HCT116 (cell line): Measurements from ENCODE around the gene BPIFA1. TPM values are rescaled to one million over a fixed set of nuclear protein-coding genes. Genes with fewer than 3 reads are reported as not detected.

Experiments
- ATAC-seq: fragments of 200-7000 bp; cut with Tn5 transposase; 2 replicates; pipeline ENCODE4 v1.9.1; 2020; ENCODE audit warnings: mild to moderate bottlenecking, moderate library complexity
- BruUV-seq: library from RNA; stranded (reverse); fragments of 400-500 nt; replicated peaks from 2 replicates; lab custom pipeline; 2021; lab: Mats Ljungman, UMichigan
- CTCF ChIA-PET: fragments of 300-600 bp; sonication (Branson Sonifier 250); formaldehyde crosslinking; loops from one replicate; lab custom pipeline; 2021; ENCODE audit warnings: antibody characterized with exemption; lab: Charles Lee
- POLR2A ChIA-PET: fragments of 300-600, 350-600 bp; sonication (Branson Sonifier 250); formaldehyde crosslinking; loops from one replicate; lab custom pipeline; 2021; ENCODE audit warnings: antibody characterized with exemption; lab: Charles Lee
- RAD21 ChIA-PET, 2 experiments: fragments of 300-600 bp; sonication (Branson Sonifier 250); formaldehyde crosslinking; loops; one replicate each; lab custom pipeline; 2023; ENCODE audit warnings: low total read pairs in 2 of 2; ENCODE audit not compliant: uncharacterized antibody in 2 of 2, unreplicated experiment in 2 of 2, low non-redundant PET in 1 of 2; lab: Charles Lee
- DNase-seq: peaks from one replicate; pipeline ENCODE4 v3.0.0-alpha.2; 2010; ENCODE audit warnings: low read depth, low spot score
- H2AFZ ChIP-seq: fragments of 200-600 bp; shearing (Covaris generic), sonication (generic); 2 replicates; pipeline ENCODE4 v1.6.1; 2017; ENCODE audit warnings: low read depth, mixed run types, mixed read lengths, antibody characterized with exemption, low read length; ENCODE audit not compliant: poor library complexity, severe bottlenecking
- H3K27ac ChIP-seq: 2 replicates; pipeline ENCODE4 v1.5.1; 2012; ENCODE audit warnings: low read depth, low read length
- H3K27me3 ChIP-seq: fragments of 200-600 bp; sonication (generic); 2 replicates; pipeline ENCODE4 v1.6.1; 2016; ENCODE audit warnings: mixed run types, low read length, mixed read lengths; ENCODE audit not compliant: insufficient read depth
- H3K36me3 ChIP-seq, 2 experiments: fragments of 200-500 bp in 1 of 2; fragments of 200-600 bp in 1 of 2; sonication (Bioruptor generic) in 1 of 2; sonication (generic) in 1 of 2; 2 replicates each; pipeline versions ENCODE4 v1.5.1 to v1.6.1; 2014 to 2016; ENCODE audit warnings: low read length in 2 of 2, inconsistent platforms in 1 of 2, mixed read lengths in 1 of 2, mixed run types in 1 of 2; ENCODE audit not compliant: insufficient read depth in 2 of 2, control insufficient read depth in 1 of 2
- H3K4me1 ChIP-seq, 2 experiments: fragments of 200-600 bp in 1 of 2; sonication (generic) in 1 of 2; 2 replicates each; pipeline versions ENCODE4 v1.5.1 to v1.6.1; 2012 to 2017; ENCODE audit warnings: low read length in 2 of 2, inconsistent platforms in 1 of 2, mild to moderate bottlenecking in 1 of 2, mixed read lengths in 1 of 2, mixed run types in 1 of 2, moderate library complexity in 1 of 2; ENCODE audit not compliant: insufficient read depth in 2 of 2, control insufficient read depth in 1 of 2
- H3K4me2 ChIP-seq: fragments of 200-600 bp; sonication (generic); 2 replicates; pipeline ENCODE4 v1.6.1; 2017; ENCODE audit warnings: mixed run types, low read length, mixed read lengths
- H3K4me3 ChIP-seq, 2 experiments: fragments of 200-600 bp in 1 of 2; sonication (generic) in 1 of 2; replicated peaks in 1 of 2; 2 replicates each; pipeline ENCODE4 v1.5.1; 2011 to 2016; ENCODE audit warnings: low read length in 2 of 2, control low read depth in 1 of 2, low read depth in 1 of 2, mild to moderate bottlenecking in 1 of 2, mixed read lengths in 1 of 2, mixed run types in 1 of 2
- H3K79me2 ChIP-seq: fragments of 200-600 bp; sonication (generic); 2 replicates; pipeline ENCODE4 v1.6.1; 2017; ENCODE audit warnings: mild to moderate bottlenecking, mixed run types, low read length, moderate library complexity, mixed read lengths; ENCODE audit not compliant: insufficient read depth
- H3K9ac ChIP-seq: fragments of 200-600 bp; sonication (generic); 2 replicates; pipeline ENCODE4 v1.6.1; 2016; ENCODE audit warnings: low read length, mixed read lengths
- H3K9me2 ChIP-seq: fragments of 200-600 bp; sonication (generic), shearing (Covaris generic); 2 replicates; pipeline ENCODE4 v1.6.1; 2017; ENCODE audit warnings: mixed run types, mild to moderate bottlenecking, moderate library complexity; ENCODE audit not compliant: insufficient read depth
- H3K9me3 ChIP-seq, 2 experiments: fragments of 200-500 bp in 1 of 2; fragments of 200-600 bp in 1 of 2; sonication (Bioruptor generic) in 1 of 2; sonication (generic) in 1 of 2; 2 replicates each; pipeline ENCODE4 v1.6.1; 2014 to 2017; ENCODE audit warnings: low read length in 2 of 2, mixed read lengths in 2 of 2, inconsistent platforms in 1 of 2, low read depth in 1 of 2, mild to moderate bottlenecking in 1 of 2, mixed run types in 1 of 2, moderate library complexity in 1 of 2; ENCODE audit not compliant: control insufficient read depth in 1 of 2, insufficient read depth in 1 of 2
- H4K20me1 ChIP-seq: fragments of 200-600 bp; sonication (generic), shearing (Covaris generic); 2 replicates; pipeline ENCODE4 v1.6.1; 2017; ENCODE audit warnings: mixed run types, mild to moderate bottlenecking, moderate library complexity; ENCODE audit not compliant: insufficient read depth
- CBX3 ChIP-seq: IDR thresholded peaks from 2 replicates; pipeline ENCODE4 v1.6.1; 2012; ENCODE audit warnings: low read depth
- ELF1 ChIP-seq: IDR thresholded peaks from 2 replicates; pipeline ENCODE4 v1.6.1; 2012; ENCODE audit warnings: low read depth, borderline replicate concordance
- EZH2 ChIP-seq: fragments of 200-600 bp; sonication (generic); IDR thresholded peaks from 2 replicates; pipeline ENCODE4 v1.6.1; 2017; ENCODE audit warnings: antibody characterized with exemption, mixed run types
- EZH2phosphoT487 ChIP-seq: fragments of 200-600 bp; IDR thresholded peaks from 2 replicates; pipeline ENCODE4 v1.6.1; 2018; ENCODE audit warnings: antibody characterized with exemption, borderline replicate concordance
- FOSL1 ChIP-seq: IDR thresholded peaks from 2 replicates; pipeline ENCODE4 v1.6.1; 2012; ENCODE audit warnings: low read depth
- POLR2A ChIP-seq: IDR thresholded peaks from 2 replicates; pipeline ENCODE4 v1.7.0; 2011; ENCODE audit warnings: borderline replicate concordance; ENCODE audit not compliant: insufficient read depth, insufficient read length; ENCODE audit errors: extremely low read depth
- POLR2AphosphoS5 ChIP-seq: IDR thresholded peaks from 2 replicates; pipeline ENCODE4 v1.6.1; 2011; ENCODE audit warnings: mild to moderate bottlenecking, low read depth, low read length, moderate library complexity
- RAD21 ChIP-seq: IDR thresholded peaks from 2 replicates; pipeline ENCODE4 v1.6.1; 2012; ENCODE audit warnings: low read depth, mild to moderate bottlenecking
- SIN3A ChIP-seq: IDR thresholded peaks from 2 replicates; pipeline ENCODE4 v1.6.1; 2012; ENCODE audit warnings: low read depth
- SRF ChIP-seq: IDR thresholded peaks from 2 replicates; pipeline ENCODE4 v1.6.1; 2012; ENCODE audit warnings: low read depth
- TCF7L2 ChIP-seq: IDR thresholded peaks from 2 replicates; pipeline ENCODE4 v1.7.0; 2011; ENCODE audit warnings: borderline replicate concordance, inconsistent platforms; ENCODE audit not compliant: insufficient read depth, insufficient read length; ENCODE audit errors: extremely low read depth
- YY1 ChIP-seq: IDR thresholded peaks from 2 replicates; pipeline ENCODE4 v1.6.1; 2011; ENCODE audit warnings: low read length, low read depth, moderate library complexity, mild to moderate bottlenecking; ENCODE audit not compliant: insufficient replicate concordance; ENCODE audit errors: extremely low read depth
- intact Hi-C: fragments of 100-400 bp; cut with micrococcal nuclease; formaldehyde crosslinking; loops from 2 replicates; pipeline ENCODE4 v1.10.0; 2022
- total RNA-seq: library from RNA; stranded (reverse); gene quantifications from one replicate; pipeline ENCODE4 v1.2.1, GENCODE V29; 2021; ENCODE audit not compliant: unreplicated experiment
- TF ChIP-seq, protein P1 (sequence below), 3 experiments: fragments of 200-600 bp in 1 of 3; sonication (generic) in 1 of 3; IDR thresholded peaks in 2 of 3; conservative IDR thresholded peaks in 1 of 3; 2 replicates each; pipeline ENCODE4 v1.5.1; 2012 to 2017; ENCODE audit warnings: low read depth in 2 of 3, low read length in 2 of 3, antibody characterized with exemption in 1 of 3, borderline replicate concordance in 1 of 3, control low read depth in 1 of 3, mild to moderate bottlenecking in 1 of 3, mixed read lengths in 1 of 3, mixed run types in 1 of 3, moderate library complexity in 1 of 3; ENCODE audit not compliant: insufficient read depth in 1 of 3
- TF ChIP-seq, protein P2 (sequence below): IDR thresholded peaks from 2 replicates; pipeline ENCODE4 v1.6.1; 2012
- TF ChIP-seq, protein P3 (sequence below): IDR thresholded peaks from 2 replicates; pipeline ENCODE4 v1.6.1; 2011; ENCODE audit warnings: mild to moderate bottlenecking, low read length, moderate library complexity; ENCODE audit not compliant: insufficient replicate concordance; ENCODE audit errors: extremely low read depth

Gene BPIFA1
- total RNA-seq, 1 experiment from 2014 or later = not detected

DNA sequence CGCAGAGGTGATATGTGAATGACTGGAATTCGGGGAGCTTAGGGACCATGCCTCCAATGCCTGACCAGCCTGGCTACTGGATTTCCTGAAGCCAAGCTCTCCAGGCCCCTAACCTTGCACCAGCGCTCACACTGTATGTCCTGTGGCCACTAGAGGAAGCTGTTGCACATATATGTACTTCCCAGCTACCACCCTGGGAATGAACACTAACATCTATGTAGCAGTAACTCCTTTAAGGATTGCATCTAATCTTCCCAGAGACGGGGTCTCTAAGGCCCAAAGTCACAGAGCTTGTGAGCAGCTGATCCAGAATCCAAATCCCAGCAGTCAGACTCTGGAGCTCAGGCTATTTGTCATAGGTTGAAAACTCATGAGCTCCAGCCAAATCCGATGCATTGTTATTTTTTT lies 26.9 kb downstream of the BPIFA1 start:
- no peaks in the 10 kb centered on the region for H3K9me3 ChIP-seq
- POLR2A ChIA-PET = no interaction called here
- no TSS peak for BruUV-seq
- no peaks in the 10 kb centered on the region for H3K36me3 ChIP-seq
- ATAC-seq (peak; percentile 99), DNase-seq (peak; percentile 62)
- no peaks in the 10 kb centered on the region for H4K20me1 ChIP-seq
- RAD21 ChIA-PET = interaction anchor here (0.6 to 1.3 kb wide), 3 partner anchors 30 to 39 kb away, joined by 3 to 6 read pairs (median 4); no protein-coding TSS in a partner anchor
- intact Hi-C loops = loop anchor here (2.0 kb wide), 1 partner anchor 36 kb away; no protein-coding TSS in a partner anchor
- no peaks in the 10 kb centered on the region for H3K79me2 ChIP-seq
- H3K27me3 ChIP-seq = 0 out of 2 replicates have a peak, but pooled peaks cover 4% of the 10 kb centered on the region
- no peaks in the 10 kb centered on the region for H3K4me1 ChIP-seq
- TF ChIP-seq RAD21 (peak; percentile 72), ELF1 (no peak)
- TF ChIP-seq, protein P1, sequence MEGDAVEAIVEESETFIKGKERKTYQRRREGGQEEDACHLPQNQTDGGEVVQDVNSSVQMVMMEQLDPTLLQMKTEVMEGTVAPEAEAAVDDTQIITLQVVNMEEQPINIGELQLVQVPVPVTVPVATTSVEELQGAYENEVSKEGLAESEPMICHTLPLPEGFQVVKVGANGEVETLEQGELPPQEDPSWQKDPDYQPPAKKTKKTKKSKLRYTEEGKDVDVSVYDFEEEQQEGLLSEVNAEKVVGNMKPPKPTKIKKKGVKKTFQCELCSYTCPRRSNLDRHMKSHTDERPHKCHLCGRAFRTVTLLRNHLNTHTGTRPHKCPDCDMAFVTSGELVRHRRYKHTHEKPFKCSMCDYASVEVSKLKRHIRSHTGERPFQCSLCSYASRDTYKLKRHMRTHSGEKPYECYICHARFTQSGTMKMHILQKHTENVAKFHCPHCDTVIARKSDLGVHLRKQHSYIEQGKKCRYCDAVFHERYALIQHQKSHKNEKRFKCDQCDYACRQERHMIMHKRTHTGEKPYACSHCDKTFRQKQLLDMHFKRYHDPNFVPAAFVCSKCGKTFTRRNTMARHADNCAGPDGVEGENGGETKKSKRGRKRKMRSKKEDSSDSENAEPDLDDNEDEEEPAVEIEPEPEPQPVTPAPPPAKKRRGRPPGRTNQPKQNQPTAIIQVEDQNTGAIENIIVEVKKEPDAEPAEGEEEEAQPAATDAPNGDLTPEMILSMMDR (IDR thresholded peaks at IDR 0.05 in 2 of 3, conservative IDR thresholded peaks at IDR 0.05 in 1 of 3; ENCODE audit: borderline replicate concordance in 1 of 3, insufficient read depth in 1 of 3, low read depth in 2 of 3, low read length in 2 of 3) = peak; percentile 72 to 83 (median 82)
- TF ChIP-seq, protein P2, sequence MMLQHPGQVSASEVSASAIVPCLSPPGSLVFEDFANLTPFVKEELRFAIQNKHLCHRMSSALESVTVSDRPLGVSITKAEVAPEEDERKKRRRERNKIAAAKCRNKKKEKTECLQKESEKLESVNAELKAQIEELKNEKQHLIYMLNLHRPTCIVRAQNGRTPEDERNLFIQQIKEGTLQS = no peak
- CTCF ChIA-PET = interaction anchor here (0.7 to 1.8 kb wide), 15 partner anchors 9 to 360 kb away, joined by 3 to 32 read pairs (median 4); partner anchors contain the start of gene BPIFB1
- no peak overlapping the region for H2AFZ ChIP-seq
- no peak overlapping the region for H3K4me3 ChIP-seq
- no peak overlapping the region for H3K27ac ChIP-seq
- H3K9me2 ChIP-seq = no peaks in the 10 kb centered on the region
- H3K9ac ChIP-seq = no peak overlapping the region
- no peak overlapping the region for H3K4me2 ChIP-seq

- ATAC-seq = no peak
- POLR2A ChIA-PET = no interaction called here
- CTCF ChIA-PET = interaction anchor here (1.8 kb wide), 1 partner anchor 28 kb away, joined by 32 read pairs; no protein-coding TSS in a partner anchor
- TF ChIP-seq POLR2A (no peak), ELF1 (no peak), CBX3 (no peak), YY1 (no peak), FOSL1 (no peak), RAD21 (no peak), POLR2AphosphoS5 (no peak), EZH2phosphoT487 (no peak), SRF (no peak), EZH2 (no peak), TCF7L2 (no peak), SIN3A (no peak)
- TF ChIP-seq, protein P3, sequence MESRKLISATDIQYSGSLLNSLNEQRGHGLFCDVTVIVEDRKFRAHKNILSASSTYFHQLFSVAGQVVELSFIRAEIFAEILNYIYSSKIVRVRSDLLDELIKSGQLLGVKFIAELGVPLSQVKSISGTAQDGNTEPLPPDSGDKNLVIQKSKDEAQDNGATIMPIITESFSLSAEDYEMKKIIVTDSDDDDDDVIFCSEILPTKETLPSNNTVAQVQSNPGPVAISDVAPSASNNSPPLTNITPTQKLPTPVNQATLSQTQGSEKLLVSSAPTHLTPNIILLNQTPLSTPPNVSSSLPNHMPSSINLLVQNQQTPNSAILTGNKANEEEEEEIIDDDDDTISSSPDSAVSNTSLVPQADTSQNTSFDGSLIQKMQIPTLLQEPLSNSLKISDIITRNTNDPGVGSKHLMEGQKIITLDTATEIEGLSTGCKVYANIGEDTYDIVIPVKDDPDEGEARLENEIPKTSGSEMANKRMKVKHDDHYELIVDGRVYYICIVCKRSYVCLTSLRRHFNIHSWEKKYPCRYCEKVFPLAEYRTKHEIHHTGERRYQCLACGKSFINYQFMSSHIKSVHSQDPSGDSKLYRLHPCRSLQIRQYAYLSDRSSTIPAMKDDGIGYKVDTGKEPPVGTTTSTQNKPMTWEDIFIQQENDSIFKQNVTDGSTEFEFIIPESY = no peak
- TF ChIP-seq, protein P2 = no peak
Observed at GRCh38 chr20:33263784-33264183, 28.0 kb downstream of the BPIFA1 start.

More at GRCh38 chr20:33263784-33264183, 28.0 kb downstream of the BPIFA1 start:
- Histone ChIP-seq H2AFZ (no peak overlapping the region), H3K79me2 (no peaks in the 10 kb centered on the region), H3K27me3 (0 out of 2 replicates have a peak, but pooled peaks cover 4% of the 10 kb centered on the region), H3K4me1 (no peaks in the 10 kb centered on the region), H3K9me3 (no peaks in the 10 kb centered on the region), H3K9me2 (no peaks in the 10 kb centered on the region), H4K20me1 (no peaks in the 10 kb centered on the region), H3K4me2 (no peak overlapping the region), H3K9ac (no peak overlapping the region), H3K27ac (no peak overlapping the region), H3K36me3 (no peaks in the 10 kb centered on the region), H3K4me3 (no peak overlapping the region)
- RAD21 ChIA-PET = no interaction called here
- intact Hi-C loops = loop anchor here (2.0 kb wide), 1 partner anchor 35 kb away; no protein-coding TSS in a partner anchor
- DNase-seq = no peak
- BruUV-seq = no TSS peak
